ENCODE measurements around the gene GNAT3.

DNA sequence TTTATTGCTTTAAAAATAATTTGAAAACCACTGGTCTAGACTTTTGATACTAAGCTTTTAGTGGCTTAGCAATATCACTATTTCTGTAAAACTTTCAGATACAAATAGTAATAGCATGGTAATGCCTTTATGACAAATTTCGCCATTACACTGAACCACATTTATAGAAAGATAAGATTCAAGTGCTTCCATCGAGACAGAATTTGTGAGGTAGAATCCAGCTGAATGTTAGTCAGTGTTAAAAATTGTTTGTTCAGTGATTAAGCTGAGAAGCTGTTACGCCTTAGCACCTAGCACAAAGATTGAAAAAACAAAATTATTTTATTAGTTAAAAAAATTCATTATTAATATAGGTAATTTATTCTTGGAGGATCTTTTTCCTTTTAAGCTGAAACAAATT is 36.5 kb downstream of the GNAT3 start:
- TF ChIP-seq POLR2A (IDR thresholded peaks at IDR 0.05) (no peak), CTCF (IDR thresholded peaks at IDR 0.05) (no peak)
